DMS153 treated with DMSO at 0.1 percent for 48 hours (cell line): Measurements from ENCODE around the gene CDH10.

ENCODE experiments used
- DNase-seq: peaks from one replicate; lab custom pipeline; 2025; ENCODE audit not compliant: unreplicated experiment; lab: John Stamatoyannopoulos, UW

The CDH10 gene

GRCh38 chr5:24487368-24488229, 157.2 kb downstream of the CDH10 start:
- no peak for DNase-seq

DNA sequence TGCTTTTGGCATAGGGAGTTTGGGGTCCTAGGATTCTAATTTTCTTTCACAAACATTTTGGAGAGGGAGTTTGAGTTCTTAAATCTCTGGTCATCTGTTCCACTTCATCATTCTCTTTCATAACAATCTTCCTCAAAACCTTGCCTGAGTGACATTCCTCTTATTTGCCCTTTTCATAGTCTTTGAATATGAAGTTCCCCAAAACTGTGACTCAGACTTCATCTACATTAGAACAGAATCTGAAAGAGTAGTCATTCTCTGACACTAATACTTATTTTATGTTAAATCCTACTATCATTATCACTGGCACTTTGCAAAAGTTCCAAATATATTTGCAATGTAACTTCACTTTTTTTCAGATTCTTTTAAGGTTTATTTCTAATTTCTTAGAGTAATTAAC, 163.8 kb downstream of the CDH10 start:
- DNase-seq: no peak

DNA sequence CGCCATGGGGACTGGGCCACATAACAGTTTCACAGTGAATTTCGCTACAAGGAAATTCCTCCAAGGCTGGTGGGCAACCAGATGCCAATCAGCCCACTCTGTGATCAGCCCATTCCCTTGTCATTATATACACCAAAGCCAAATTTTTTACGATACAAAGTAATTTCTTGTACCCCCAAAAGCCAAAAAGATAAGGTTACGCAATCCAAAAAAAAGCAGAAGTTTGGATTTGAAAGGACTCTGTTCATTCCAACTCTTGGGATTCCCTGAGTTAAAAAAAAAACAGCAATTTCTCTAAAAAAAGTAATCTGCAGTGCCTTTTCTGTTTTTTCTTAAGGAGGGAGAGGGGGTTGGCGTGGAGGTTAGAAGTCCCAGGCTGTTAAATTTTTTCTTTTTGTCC, 166.8 kb downstream of the CDH10 start:
- DNase-seq: no peak

- DNase-seq: no peak
Measured at GRCh38 chr5:24475101-24475500, 169.7 kb downstream of the CDH10 start.

DNA sequence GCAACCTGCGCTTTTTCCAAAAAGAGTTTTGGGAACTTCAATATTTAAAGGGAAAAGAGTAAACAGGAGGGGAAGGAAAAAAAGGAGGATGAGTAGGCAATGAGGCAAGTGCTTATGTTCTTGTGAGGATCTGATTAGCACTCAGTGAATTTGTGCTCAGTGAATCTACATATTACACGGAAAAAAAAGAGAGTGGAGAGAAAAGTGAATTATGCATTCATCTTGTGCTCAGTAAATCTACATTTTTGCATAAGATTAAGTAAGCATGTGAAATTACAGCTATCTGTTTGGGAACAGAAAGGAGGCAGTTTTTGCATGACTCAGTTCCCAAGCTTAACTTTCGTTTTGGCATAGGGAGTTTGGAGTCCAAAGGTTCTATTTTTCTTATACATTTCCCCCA, 170.1 kb downstream of the CDH10 start:
- no peak for DNase-seq

DNA sequence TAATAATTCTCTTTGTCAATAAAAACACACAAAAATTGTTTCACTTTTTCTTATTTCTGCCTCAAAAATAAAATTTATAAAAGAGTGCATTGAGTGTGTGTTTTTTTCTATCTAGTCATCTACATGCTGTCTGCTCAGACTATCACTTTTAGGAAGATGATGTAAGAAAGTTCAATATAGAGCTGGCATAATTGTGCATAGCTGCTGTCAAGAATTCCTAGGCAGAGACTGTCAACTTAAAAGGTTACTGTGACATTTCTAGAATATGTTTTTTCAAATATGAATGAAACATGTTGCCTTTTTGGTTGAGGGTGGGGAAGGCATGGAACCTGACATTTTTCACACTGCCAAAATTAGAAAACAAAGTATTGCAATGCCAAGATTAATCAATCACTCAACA, 172.3 kb downstream of the CDH10 start:
- DNase-seq: no peak

DNA sequence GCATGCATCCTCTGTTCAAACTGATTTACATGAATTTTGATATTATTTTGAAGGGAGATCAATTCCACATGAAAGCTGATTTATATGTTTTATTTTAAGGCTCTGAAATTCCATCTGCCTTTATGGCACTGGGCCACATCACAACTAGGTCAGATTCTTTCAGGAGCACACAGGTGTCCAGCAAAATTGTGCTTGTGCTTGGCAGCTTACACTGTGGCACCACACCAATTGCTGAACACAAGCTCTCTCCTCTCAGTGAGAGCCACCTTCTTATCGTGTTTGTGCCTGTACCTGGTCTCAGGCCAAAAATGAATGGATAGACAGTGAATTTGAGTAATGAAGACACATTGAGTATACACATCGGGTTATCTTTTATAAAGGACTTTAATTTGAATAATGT, 200.4 kb downstream of the CDH10 start:
- no peak for DNase-seq

DNA sequence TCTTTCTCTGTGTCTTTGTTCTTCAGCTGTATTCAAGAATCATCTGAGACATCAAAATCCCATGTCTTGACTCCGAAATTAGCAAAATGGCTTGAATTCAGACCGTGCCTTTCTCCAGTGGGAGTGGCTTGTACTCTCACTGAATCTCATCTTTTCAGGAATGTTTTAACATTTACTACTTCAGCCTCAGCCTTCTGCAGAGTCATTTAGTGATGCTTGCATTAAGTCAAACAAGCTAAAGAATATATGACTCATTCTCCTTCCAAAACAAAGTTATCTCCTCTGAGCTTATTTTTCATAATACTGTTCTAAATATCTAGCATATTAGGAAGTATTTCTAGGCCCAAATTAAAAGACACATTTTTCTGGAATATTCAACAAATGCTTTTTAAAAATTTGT, 205.3 kb downstream of the CDH10 start:
- DNase-seq: no peak
